HepG2 (cell line): ENCODE results near the gene TFDP2. TPM values are rescaled to one million over a fixed set of nuclear protein-coding genes. Genes with fewer than 3 reads are reported as not detected.

Experiments used
- ATAC-seq: fragments of 200-7000 bp; cut with Tn5 transposase; 3 replicates; pipeline ENCODE4 v1.9.1; 2020; ENCODE audit warnings: mild to moderate bottlenecking, moderate library complexity
- BruUV-seq: library from RNA; stranded (reverse); fragments of 400-500 nt; replicated peaks from 2 replicates; lab custom pipeline; 2021; lab: Mats Ljungman, UMichigan
- CTCF ChIA-PET: fragments of 300-600 bp; formaldehyde crosslinking; extraction: SDS; loops from one replicate; lab custom pipeline; 2021; ENCODE audit warnings: low total read pairs, inconsistent platforms, low intra/inter-chr PET ratio; lab: Yijun Ruan, JAX
- POLR2A ChIA-PET: fragments of 350-600 bp; sonication (Branson Sonifier 250); formaldehyde crosslinking; loops from one replicate; lab custom pipeline; 2020; ENCODE audit warnings: antibody characterized with exemption, inconsistent platforms; lab: Yijun Ruan, JAX
- DNase-seq: peaks from one replicate; pipeline ENCODE4 v3.0.0-alpha.2; 2015; ENCODE audit warnings: low spot score
- FAIRE-seq: peaks from 3 replicates; lab custom pipeline; 2011; peaks lifted over from hg19 to GRCh38; lab: Jason Lieb, UNC
- H2AFZ ChIP-seq: one replicate; pipeline ENCODE4 v1.6.1; 2011; ENCODE audit warnings: low read length, inconsistent platforms
- H3K27ac ChIP-seq: fragments of 300-600 bp; 3 replicates; pipeline ENCODE4 v1.8.0; 2011; ENCODE audit warnings: mixed run types, mild to moderate bottlenecking, mixed read lengths, low read length, inconsistent platforms; ENCODE audit not compliant: insufficient read depth; ENCODE audit errors: extremely low read length
- H3K27me3 ChIP-seq, 2 experiments: fragments of 200-600 bp in 1 of 2; 2 replicates in 1 of 2; 3 replicates in 1 of 2; pipeline versions ENCODE4 v1.6.0 to v1.8.0; 2011; ENCODE audit warnings: low read length in 2 of 2, mild to moderate bottlenecking in 2 of 2, moderate library complexity in 2 of 2, inconsistent platforms in 1 of 2; ENCODE audit not compliant: insufficient read depth in 2 of 2, control insufficient read depth in 1 of 2
- H3K36me3 ChIP-seq, 2 experiments: fragments of 200-600 bp in 1 of 2; replicated peaks in 1 of 2; 2 replicates in 1 of 2; 3 replicates in 1 of 2; pipeline versions ENCODE4 v1.5.1 to v1.8.0; 2011; ENCODE audit warnings: low read length in 2 of 2, inconsistent platforms in 1 of 2; ENCODE audit not compliant: insufficient read depth in 2 of 2, control insufficient read depth in 1 of 2
- H3K4me1 ChIP-seq: 2 replicates; pipeline ENCODE4 v1.5.1; 2012; ENCODE audit warnings: low read length, inconsistent platforms; ENCODE audit not compliant: insufficient read depth
- H3K4me2 ChIP-seq: 2 replicates; pipeline ENCODE4 v1.6.0; 2011; ENCODE audit warnings: low read depth, low read length, inconsistent platforms
- H3K4me3 ChIP-seq, 3 experiments: fragments of 200-600 bp in 1 of 3; sonication (generic), shearing (Covaris generic) in 1 of 3; replicated peaks in 1 of 3; 2 replicates each; pipeline ENCODE4 v1.5.1; 2011 to 2016; ENCODE audit warnings: low read length in 3 of 3, inconsistent platforms in 2 of 3, low read depth in 2 of 3, mild to moderate bottlenecking in 2 of 3, control low read depth in 1 of 3, mixed read lengths in 1 of 3; ENCODE audit not compliant: insufficient read depth in 1 of 3
- H3K79me2 ChIP-seq: one replicate; pipeline ENCODE4 v1.6.1; 2011; ENCODE audit warnings: low read length, inconsistent platforms; ENCODE audit not compliant: insufficient read depth
- H3K9ac ChIP-seq: 2 replicates; pipeline ENCODE4 v1.6.0; 2011; ENCODE audit warnings: mild to moderate bottlenecking, low read depth, low read length, inconsistent platforms; ENCODE audit not compliant: insufficient read depth
- H3K9me3 ChIP-seq: 2 replicates; pipeline ENCODE4 v1.5.1; 2012; ENCODE audit warnings: mild to moderate bottlenecking, low read length
- H4K20me1 ChIP-seq: 2 replicates; pipeline ENCODE4 v1.6.0; 2011; ENCODE audit warnings: inconsistent platforms, mild to moderate bottlenecking, low read length, moderate library complexity; ENCODE audit not compliant: insufficient read depth
- MAFK ChIP-seq, 2 experiments: IDR thresholded peaks in 1 of 2; conservative IDR thresholded peaks in 1 of 2; 2 replicates each; pipeline ENCODE4 v1.6.1; 2011; ENCODE audit warnings: improper control_type of control experiment in 2 of 2, low read length in 2 of 2
- SATB2 ChIP-seq: sonication (generic); formaldehyde crosslinking; IDR thresholded peaks from 2 replicates; pipeline ENCODE4 v1.5.0; 2020; ENCODE audit warnings: missing genetic modification reagents
- WIZ ChIP-seq: sonication (generic); formaldehyde crosslinking; IDR thresholded peaks from 2 replicates; pipeline ENCODE4 v1.5.1; 2020; ENCODE audit warnings: mild to moderate bottlenecking, missing genetic modification reagents
- ZNF572 ChIP-seq: sonication (generic); formaldehyde crosslinking; IDR thresholded peaks from 2 replicates; pipeline ENCODE4 v1.5.1; 2020; ENCODE audit warnings: mild to moderate bottlenecking, missing genetic modification reagents
- WGBS: methylation state at CpG from one replicate; pipeline ENCODE4 v1.1.6; 2017; ENCODE audit warnings: low lambda C conversion rate; 5-methylcytosine and 5-hydroxymethylcytosine counted together
- in situ Hi-C: cut with HindIII; loops from 2 replicates; pipeline ENCODE4 v1.10.0; 2017; ENCODE audit warnings: low pct_unique_long_range_greater_than_20kb; ENCODE audit not compliant: extremely low pct_ligation_motif_present
- intact Hi-C: fragments of 100-400 bp; cut with micrococcal nuclease; formaldehyde crosslinking; loops from one replicate; pipeline ENCODE4 v1.10.0; 2022; ENCODE audit not compliant: unreplicated experiment
- polyA plus RNA-seq, 8 experiments: library from polyadenylated mRNA; depleted of rRNA in 3 of 8; stranded (reverse) in 7 of 8; unstranded in 1 of 8; fragments of >200 nt; fragmentation: Illumina TruSeq in 4 of 8; extraction: Trizol in 4 of 8; gene quantifications; 2 replicates each; pipeline versions ENCODE4 v1.2.1 to v1.2.3, GENCODE V29; 2011 to 2016; ENCODE audit warnings: low read depth in 4 of 8, missing spikeins in 1 of 8, mixed read lengths in 1 of 8; ENCODE audit not compliant: insufficient read depth in 1 of 8
- total RNA-seq, 5 experiments: library from RNA; depleted of rRNA; stranded (reverse); fragments of >200 nt; fragmentation: Illumina TruSeq; extraction: Trizol; gene quantifications; 2 replicates each; pipeline ENCODE4 v1.2.3, GENCODE V29; 2016; ENCODE audit warnings: low read depth in 1 of 5
- TF ChIP-seq, protein P1 (sequence below): sonication (generic); formaldehyde crosslinking; IDR thresholded peaks from one replicate; pipeline ENCODE4 v1.5.1; 2020; ENCODE audit warnings: mild to moderate bottlenecking, missing genetic modification reagents; ENCODE audit errors: not compliant biosample characterization

Gene TFDP2
- total and polyA plus RNA-seq, 2 of the 13 experiments (the other 11 are each of a cell fraction or from before 2014, with no cell fraction given): 17.9 to 37.4 TPM

DNA sequence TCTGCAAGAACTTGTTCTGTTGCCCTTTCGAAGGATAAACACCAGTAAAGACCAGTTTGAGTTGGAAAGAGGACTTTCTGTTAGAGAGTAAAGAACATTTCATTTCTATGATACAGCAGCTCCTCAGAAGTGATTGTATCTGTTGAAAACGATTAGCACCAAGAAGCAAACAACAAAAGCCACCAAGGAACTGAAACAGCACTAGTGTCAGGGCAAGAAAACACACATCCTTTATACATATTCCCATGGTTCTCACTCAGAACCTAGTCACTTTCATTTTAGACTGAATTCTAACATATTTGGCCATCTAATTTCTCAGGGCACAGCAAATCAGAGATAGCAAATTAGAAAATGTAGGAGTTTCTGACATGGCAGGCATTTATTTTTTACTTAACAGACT, 156.8 kb downstream of the TFDP2 start (continued):
- TF ChIP-seq, protein P1, sequence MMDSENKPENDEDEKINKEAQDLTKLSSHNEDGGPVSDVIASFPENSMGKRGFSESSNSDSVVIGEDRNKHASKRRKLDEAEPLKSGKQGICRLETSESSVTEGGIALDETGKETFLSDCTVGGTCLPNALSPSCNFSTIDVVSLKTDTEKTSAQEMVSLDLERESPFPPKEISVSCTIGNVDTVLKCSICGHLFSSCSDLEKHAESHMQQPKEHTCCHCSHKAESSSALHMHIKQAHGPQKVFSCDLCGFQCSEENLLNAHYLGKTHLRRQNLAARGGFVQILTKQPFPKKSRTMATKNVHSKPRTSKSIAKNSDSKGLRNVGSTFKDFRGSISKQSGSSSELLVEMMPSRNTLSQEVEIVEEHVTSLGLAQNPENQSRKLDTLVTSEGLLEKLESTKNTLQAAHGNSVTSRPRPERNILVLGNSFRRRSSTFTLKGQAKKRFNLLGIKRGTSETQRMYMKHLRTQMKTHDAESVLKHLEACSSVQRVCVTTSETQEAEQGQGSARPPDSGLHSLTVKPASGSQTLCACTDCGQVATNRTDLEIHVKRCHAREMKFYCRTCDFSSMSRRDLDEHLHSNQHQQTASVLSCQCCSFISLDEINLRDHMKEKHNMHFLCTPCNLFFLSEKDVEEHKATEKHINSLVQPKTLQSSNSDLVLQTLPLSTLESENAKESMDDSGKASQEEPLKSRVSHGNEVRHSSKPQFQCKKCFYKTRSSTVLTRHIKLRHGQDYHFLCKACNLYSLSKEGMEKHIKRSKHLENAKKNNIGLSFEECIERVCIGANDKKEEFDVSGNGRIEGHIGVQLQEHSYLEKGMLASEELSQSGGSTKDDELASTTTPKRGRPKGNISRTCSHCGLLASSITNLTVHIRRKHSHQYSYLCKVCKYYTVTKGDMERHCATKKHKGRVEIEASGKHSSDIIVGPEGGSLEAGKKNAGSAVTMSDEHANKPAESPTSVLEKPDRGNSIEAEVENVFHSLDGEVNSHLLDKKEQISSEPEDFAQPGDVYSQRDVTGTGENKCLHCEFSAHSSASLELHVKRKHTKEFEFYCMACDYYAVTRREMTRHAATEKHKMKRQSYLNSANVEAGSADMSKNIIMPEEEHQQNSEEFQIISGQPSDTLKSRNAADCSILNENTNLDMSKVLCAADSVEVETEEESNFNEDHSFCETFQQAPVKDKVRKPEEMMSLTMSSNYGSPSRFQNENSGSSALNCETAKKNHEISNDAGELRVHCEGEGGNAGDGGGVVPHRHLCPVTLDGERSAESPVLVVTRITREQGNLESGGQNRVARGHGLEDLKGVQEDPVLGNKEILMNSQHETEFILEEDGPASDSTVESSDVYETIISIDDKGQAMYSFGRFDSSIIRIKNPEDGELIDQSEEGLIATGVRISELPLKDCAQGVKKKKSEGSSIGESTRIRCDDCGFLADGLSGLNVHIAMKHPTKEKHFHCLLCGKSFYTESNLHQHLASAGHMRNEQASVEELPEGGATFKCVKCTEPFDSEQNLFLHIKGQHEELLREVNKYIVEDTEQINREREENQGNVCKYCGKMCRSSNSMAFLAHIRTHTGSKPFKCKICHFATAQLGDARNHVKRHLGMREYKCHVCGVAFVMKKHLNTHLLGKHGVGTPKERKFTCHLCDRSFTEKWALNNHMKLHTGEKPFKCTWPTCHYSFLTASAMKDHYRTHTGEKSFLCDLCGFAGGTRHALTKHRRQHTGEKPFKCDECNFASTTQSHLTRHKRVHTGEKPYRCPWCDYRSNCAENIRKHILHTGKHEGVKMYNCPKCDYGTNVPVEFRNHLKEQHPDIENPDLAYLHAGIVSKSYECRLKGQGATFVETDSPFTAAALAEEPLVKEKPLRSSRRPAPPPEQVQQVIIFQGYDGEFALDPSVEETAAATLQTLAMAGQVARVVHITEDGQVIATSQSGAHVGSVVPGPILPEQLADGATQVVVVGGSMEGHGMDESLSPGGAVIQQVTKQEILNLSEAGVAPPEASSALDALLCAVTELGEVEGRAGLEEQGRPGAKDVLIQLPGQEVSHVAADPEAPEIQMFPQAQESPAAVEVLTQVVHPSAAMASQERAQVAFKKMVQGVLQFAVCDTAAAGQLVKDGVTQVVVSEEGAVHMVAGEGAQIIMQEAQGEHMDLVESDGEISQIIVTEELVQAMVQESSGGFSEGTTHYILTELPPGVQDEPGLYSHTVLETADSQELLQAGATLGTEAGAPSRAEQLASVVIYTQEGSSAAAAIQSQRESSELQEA (CRISPR knock-in tag): no peak
- TF ChIP-seq SATB2 (CRISPR knock-in tag) (no peak), WIZ (CRISPR knock-in tag) (no peak)

DNA sequence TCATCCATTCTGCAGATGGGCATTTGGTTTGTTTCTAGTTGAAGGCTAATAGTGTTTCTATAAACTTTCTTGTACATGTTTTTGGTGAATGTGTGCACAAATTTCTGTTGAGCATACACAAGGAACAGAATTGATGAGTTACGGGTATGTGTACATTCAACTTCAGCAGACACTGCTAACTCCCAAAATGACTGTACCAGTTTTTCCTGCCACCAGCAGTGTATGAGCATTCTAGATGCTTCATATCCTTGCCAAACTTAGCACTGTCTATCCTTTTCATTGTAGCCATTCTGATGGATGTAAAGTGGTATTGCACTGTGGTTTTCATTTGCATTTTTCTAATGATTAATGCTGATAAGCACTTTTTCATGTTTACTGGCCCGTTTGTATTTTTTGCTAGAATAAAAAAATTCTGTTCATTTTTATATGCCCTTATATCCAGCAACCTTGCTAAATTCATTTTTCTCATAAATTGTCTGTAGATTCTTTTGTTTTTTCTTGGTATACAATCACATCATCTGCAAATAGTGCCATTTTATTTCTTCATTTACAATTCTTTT, 162.7 kb downstream of the TFDP2 start:
- no peak overlapping the region for H3K9ac ChIP-seq
- ChIA-PET POLR2A (no interaction called here), CTCF (no interaction called here)
- no peak overlapping the region for H3K4me3 ChIP-seq
- H3K27me3 ChIP-seq: no peaks in the 10 kb centered on the region
- H3K27ac ChIP-seq: no peak overlapping the region
- no peaks in the 10 kb centered on the region for H3K79me2 ChIP-seq
- TSS peak; percentile 29 for BruUV-seq
- no peaks in the 10 kb centered on the region for H3K36me3 ChIP-seq
- WGBS: 69% methylated on average over 2 of the region's 2 CpGs
- no peak overlapping the region for H3K4me2 ChIP-seq
- TF ChIP-seq MAFK (conservative IDR thresholded peaks at IDR 0.05 in 1 of 2, IDR thresholded peaks at IDR 0.05 in 1 of 2; ENCODE audit: low read length in 2 of 2) (peak; percentile 24 to 53; a peak in 3 of 4 replicates), ZNF572 (CRISPR knock-in tag) (no peak)
- H4K20me1 ChIP-seq: no peaks in the 10 kb centered on the region
- no peak overlapping the region for H2AFZ ChIP-seq
- no peak for FAIRE-seq
- no peak for ATAC-seq
- H3K4me1 ChIP-seq: no peaks in the 10 kb centered on the region
- intact Hi-C loops (no loop called here), in situ Hi-C loops (no loop called here)
- no peaks in the 10 kb centered on the region for H3K9me3 ChIP-seq
- no peak for DNase-seq
